TTC549 (cell line): ENCODE measurements around the gene FRY.
"Not testable (repeated sequence)": the region's sequence is repeated elsewhere in the genome, so short reads cannot be mapped to it uniquely, and the experiment has no call there.

Experiments used
- FAIRE-seq: peaks from 2 replicates; lab custom pipeline; 2012; peaks lifted over from hg19 to GRCh38; lab: Jason Lieb, UNC

Gene FRY

GRCh38 chr13:32041429-32041828, 9.9 kb downstream of the FRY start:
- no peak for FAIRE-seq

DNA sequence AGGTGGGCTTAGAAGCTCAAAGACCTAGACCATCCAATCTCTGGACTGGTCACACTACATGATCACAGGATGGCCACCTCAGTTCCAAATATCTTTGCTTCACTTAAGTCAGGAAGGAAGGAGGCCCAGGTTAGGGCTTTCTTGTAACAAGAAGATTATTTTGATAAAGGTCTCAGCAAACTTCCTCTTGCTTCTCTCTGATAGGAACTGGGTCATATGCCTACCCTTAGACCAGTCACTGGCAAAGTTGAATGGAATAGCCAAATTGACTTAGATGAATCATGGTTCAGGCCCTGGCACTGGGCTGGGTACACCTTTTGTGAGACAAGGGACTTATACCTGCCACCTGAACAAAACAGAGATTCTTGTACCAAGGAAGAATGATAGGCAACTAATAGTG, 11.0 kb downstream of the FRY start:
- no peak for FAIRE-seq

DNA sequence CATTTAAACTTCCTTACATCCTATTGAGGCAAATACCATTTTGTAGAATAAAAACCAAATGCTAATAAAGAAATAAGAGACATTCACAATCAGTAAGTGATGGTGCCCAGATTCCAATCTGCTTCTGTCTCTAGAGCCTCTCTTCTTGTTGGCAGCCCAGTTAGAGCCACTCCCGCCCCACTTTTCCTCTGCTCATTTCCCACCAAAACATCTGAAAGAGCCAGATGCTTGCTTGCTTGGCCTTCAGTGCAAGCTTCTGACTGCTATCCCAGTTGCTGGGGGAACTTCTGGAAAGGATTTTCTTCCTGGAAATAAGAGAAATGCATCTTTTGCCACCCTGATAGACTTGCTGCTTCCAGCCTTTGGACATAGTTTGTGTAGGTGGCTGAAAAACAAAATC, 12.9 kb downstream of the FRY start:
- no peak for FAIRE-seq

DNA sequence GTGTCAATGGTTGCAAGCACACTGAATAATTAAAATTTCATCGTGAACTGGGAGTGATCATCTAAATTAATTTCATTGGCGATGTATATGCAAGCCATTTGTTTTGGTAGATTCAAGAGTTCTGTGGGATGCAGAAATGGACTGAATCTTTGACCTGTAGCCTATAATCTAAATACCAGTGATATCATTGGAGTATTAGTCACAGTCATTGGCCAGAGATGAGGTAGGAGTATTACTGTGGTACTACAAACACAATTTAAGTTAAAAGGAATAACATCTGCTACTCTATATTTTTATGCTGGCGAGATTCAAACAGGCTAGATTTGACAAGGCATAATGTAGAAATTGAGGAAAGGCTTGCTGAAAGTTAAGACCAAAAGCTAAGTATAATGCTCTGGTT, 14.0 kb downstream of the FRY start:
- FAIRE-seq: no peak

DNA sequence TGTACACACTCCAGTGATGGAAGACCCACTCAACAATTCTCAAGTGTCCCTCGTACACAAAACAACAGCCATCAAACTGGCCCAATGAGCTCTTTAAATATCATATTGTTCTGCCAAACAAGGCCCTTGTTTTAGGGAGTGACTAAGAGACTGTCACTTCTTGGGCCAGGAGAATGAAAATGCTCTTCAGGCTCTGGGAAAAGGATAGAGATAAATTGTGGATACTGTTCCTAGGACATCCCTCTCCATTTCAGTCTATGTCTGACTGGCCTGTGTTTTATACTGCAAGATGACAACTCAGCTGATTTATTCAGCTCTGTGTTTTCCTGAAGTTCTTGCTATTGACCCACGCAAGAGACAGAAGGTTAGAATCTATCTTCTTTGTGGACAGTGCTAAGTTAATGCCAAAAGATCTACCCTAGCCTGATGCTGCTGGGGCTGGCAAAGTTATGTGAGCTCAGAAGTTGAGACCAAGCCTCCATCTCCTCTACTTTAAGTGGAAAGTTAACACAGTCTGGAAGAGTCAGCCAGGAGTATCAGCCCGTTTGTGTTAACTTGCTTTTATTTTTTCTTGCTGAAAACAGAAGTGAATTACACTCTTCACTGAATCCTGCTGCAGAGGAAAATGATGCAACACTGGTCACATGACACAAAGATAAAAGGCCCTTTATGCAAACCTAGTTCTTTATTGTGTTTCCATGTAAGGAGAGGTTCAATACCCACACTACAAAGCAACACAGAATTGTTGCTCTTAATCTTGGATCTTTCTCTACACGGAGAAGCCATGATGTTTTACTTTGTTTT, 14.6 kb downstream of the FRY start:
- FAIRE-seq: no peak

DNA sequence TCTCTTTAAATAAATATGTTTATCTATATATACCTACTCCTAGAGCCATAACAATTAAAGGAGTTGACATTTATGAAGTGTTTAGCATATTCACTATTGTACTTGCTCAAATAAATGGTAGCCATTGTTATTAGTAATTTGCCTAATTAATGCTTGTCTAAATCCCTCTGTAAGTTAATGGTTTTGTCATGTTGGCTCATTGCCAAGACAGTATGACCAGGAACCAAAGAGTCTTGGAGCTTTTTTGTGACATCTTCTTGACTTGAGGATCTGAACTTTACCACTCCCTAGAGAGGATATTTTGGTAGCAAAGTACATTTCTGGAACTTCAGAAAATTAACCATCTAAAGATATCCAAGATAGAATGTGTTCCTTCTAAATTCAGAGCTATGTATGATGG, 15.5 kb downstream of the FRY start:
- no peak for FAIRE-seq

DNA sequence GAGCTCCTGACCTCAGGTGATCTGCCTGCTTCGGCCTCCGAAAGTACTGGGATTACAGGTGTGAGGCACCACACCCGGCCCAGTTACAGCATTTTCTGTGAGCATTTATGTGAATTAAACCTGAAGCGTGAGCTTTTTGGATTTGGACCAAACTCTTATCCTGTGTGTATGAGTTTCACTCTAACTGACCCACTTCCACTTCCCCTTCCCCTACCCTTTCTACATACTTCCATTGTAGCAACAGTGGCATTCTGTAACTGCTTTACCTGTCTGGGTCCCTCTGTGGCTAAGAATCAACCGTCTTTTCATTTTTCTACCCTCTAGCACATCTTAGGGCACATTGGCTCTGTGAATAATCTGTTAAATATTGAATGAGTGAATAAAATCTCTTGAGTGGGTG, 16.2 kb downstream of the FRY start:
- no peak for FAIRE-seq

GRCh38 chr13:32048816-32049215, 17.2 kb downstream of the FRY start:
- FAIRE-seq: no peak

- no peak for FAIRE-seq
Measured at GRCh38 chr13:32051156-32051555, 19.6 kb downstream of the FRY start.

- no peak for FAIRE-seq
Measured at GRCh38 chr13:32056316-32056715, 24.7 kb downstream of the FRY start.

DNA sequence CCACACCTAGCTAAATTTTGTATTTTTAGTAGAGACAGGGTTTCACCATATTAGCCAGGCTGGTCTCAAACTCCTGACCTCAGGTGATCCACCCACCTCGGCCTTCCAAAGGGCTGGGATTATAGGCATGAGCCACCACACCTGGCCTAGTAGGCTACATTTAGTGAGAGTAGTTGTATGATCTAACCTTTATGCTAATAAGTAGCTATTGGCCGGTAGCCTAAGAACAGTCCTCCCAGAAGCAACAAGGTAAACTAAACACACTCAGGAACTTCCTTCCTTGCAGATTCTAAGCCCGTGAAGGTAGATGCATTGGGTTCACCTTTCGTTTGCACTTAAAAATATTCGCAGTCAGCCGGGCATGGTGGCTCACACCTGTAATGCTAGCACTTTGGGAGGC, 25.8 kb downstream of the FRY start:
- not testable (repeated sequence) for FAIRE-seq

DNA sequence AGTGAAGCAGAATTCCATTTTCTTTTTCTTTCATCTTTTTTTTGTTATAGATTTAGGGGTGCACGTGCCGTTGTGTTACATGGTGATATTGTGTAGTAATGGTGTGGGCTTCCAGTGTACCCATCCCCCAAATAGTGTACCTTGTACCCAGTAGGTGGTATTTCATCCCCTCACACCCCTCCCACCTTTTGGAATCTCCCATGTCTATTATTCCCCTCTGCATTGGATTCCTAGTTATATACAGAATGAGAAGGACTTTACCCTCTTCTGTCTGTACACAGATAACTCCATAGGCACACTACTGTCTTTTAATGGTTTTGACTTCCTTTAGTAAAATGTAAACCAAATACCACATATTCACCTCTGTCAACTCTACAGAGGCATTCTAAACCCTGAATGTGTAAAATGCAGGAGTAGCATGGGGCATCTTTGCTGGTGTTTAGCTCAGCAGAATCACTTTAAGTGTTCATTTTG, 28.0 kb downstream of the FRY start:
- no peak for FAIRE-seq

DNA sequence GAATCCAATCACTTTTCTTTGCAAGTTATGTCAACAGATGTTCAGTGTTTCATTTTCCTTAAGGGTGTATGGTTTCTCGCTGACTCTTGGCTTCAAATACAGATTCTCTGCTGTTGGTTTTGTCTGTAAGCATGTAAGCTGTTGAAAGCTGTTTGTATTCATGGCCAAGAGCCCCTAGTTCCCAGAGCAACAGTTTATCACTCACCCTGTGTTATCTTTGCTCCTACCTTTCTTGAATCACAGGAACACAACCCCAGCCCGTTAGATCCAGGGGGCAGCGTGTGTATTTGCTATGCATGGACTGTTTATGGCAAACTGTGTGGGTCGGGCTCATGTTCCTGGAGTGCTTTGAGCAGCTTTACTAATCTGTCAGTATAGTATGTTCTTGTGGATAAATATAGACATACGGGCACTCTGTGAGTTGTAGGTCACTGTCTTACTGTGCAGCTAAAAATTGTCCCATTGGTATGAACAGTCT, 28.9 kb downstream of the FRY start:
- no peak for FAIRE-seq

GRCh38 chr13:32063619-32064233, 32.2 kb downstream of the FRY start:
- no peak for FAIRE-seq

DNA sequence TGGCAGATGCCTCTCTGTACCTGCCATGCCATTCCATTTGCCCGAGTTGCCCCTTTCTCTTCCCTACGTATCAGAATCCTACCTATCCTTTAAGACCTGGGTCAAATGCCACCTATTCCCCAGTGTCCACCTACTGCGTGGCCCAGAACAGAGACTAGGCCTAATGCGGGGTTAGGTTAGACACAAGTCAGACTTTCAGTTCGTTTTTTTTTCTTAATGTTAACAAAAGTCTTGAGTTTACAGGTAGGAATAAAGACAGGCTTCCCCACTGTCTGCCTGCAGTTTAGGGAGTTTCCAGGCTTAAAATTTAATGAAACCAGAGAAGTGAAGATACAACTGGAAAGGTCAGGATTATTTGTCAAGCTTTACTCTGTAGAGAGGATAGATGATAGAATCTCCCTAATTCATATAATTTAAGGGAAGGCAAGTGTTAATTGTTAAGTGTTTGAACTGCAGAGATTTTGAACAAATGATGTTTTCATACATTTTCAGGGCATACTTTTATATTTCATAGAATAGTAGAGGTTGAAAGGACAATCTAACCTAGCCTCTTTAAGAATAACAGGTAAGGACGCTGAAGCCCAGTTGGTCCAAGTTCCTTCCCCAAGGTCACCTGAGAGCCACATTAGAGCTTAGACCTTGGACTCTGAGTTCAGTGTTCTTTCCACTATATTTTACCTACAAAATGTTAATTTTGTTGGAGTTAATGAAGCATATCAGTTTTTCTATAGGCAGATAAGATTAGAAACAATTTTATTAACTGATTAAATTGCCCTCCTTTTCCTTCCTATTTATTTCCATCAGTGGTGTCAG, 35.8 kb downstream of the FRY start:
- FAIRE-seq: no peak

- FAIRE-seq: no peak
Measured at GRCh38 chr13:32068255-32068654, 36.7 kb downstream of the FRY start.

DNA sequence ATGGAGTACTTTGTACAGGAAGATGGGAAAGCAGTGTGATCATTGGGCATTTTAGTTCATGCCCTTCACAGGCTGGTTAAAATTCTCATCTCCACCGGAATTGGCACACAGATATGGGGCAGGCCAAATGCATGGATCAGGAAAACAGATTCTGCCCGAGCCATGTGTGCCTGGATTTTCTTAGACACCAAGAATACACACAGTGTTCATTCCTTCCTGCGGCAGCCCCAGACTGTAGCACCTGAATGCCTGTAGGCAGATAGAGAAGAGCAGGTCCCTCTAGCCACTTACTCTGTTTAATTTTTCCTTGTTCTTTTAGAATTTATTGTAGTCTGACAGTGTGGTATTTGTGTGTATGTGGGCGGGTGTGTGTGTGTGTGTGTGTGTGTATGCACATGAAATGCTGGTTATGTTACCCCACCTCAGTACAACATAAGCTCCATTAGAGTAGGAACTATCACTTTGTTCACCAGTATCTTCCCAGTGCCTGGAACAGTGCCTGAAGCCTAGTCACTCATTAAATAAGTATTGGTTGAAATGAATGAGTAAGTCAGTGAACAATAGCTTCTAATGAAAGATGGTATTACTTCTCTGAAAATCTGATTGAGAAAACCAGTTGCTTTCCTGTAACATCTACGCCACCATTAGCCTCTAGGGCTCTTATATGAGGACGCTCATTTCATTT, 41.7 kb downstream of the FRY start:
- FAIRE-seq: no peak

DNA sequence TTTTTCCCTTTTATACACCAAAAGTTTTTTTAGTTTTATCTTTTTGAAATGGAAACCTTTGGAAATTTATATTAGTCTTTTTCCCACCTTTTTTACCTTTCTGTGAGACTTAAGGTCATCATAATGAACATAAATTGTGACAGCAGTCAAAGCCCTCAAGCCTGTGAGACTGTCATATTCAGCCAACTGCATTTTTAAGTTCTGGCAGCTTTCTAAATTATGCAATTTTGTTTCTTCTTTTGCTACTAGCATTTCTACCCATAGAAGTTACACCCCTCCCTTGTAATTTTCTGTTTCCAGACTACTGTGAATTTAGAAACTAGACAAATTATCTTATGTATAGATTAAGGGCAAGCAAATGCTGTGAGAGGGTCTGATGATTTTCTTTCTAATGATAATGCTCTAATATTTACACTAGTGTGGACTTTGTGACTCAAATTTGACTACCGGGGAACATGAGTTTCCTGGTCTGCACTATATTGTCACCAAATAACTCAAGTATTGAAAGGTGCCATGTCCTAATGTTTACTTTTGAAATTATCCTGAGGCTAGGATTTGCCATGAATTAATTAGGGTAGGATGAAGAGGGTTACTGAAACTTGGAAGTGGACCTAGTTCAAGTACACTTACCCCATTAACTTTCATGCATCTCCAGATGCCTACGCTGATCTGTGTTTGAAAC, 43.7 kb downstream of the FRY start:
- FAIRE-seq: no peak

DNA sequence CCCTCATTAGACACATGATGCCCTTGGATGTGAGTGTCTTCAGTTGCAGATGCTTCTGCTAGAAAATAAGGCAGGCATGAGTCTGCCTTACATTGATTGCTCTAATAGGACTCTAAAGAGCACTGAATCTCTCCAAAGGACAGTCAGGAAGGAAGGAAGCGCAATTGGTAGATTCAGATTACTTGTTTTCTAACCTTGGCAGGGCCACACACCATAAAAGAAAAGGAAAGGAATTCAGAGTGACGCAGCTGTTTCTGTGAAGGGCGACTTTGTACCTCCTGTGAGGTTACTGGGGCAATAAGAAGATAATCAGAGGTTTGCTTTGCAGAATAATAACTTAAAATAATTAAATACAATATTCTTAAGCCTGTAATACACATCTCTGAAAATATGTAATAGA, 48.0 kb downstream of the FRY start:
- no peak for FAIRE-seq

DNA sequence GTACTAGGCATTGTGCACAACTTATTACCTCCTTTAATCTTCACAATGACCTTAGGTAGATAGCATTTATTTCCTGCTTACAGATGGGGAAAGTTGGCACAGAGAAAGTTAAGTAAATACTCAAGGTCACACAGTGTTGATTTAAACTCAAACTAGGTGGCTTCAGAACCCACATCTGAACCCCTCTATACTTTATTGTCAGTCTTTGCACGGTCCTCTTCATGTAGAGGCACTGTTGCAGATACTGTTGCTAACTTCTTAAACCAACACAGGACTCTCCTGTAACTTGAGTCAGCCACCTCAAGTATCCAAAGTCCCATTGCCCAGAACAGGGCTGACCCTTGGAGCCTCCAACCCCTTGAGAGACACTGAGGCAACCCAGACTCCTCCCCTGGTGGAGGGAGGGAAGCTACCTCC, 48.8 kb downstream of the FRY start:
- FAIRE-seq: no peak

- FAIRE-seq: no peak
Measured at GRCh38 chr13:32081591-32081990, 50.0 kb downstream of the FRY start.

DNA sequence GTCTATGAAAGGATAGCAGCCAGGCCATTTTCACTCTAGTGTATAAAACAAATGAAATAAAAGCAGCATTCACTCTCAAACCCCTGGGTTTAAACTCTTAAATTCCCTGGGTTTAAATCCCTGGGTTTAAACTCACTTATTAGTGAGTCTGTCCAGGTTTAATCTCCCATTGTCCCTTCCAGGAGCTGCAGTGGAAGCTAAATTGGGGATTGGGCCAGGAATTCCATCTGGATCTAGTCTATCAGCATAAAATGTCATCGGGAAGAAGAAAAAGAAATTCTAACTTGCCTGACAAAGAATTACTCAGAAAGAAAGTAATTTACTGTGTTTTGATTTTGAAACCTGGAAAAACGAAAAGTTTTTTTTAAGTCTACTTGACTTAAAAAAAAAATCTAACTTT, 54.8 kb downstream of the FRY start:
- FAIRE-seq: no peak
